HUES6 (cell line): ENCODE measurements around the gene ARHGEF7.

Experiments used
- H3K27ac ChIP-seq: 2 replicates; pipeline ENCODE4 v1.7.0; 2013; ENCODE audit warnings: low read depth, mild to moderate bottlenecking, low read length, inconsistent platforms
- H3K27me3 ChIP-seq: 2 replicates; pipeline ENCODE4 v1.6.1; 2013; ENCODE audit warnings: low read length; ENCODE audit not compliant: control insufficient read depth, insufficient read depth
- H3K36me3 ChIP-seq: 2 replicates; pipeline ENCODE4 v1.6.1; 2013; ENCODE audit warnings: low read length; ENCODE audit not compliant: control insufficient read depth, insufficient read depth
- H3K4me1 ChIP-seq: 2 replicates; pipeline ENCODE4 v1.6.1; 2013; ENCODE audit warnings: low read length; ENCODE audit not compliant: control insufficient read depth, insufficient read depth
- H3K4me3 ChIP-seq: 2 replicates; pipeline ENCODE4 v1.5.1; 2013; ENCODE audit warnings: low read depth, low read length
- H3K9ac ChIP-seq: one replicate; pipeline ENCODE4 v1.6.1; 2013; ENCODE audit warnings: mild to moderate bottlenecking, low read length
- H3K9me3 ChIP-seq: 2 replicates; pipeline ENCODE4 v1.6.1; 2013; ENCODE audit warnings: low read depth, low read length; ENCODE audit not compliant: control insufficient read depth, insufficient read depth

ARHGEF7 gene

DNA sequence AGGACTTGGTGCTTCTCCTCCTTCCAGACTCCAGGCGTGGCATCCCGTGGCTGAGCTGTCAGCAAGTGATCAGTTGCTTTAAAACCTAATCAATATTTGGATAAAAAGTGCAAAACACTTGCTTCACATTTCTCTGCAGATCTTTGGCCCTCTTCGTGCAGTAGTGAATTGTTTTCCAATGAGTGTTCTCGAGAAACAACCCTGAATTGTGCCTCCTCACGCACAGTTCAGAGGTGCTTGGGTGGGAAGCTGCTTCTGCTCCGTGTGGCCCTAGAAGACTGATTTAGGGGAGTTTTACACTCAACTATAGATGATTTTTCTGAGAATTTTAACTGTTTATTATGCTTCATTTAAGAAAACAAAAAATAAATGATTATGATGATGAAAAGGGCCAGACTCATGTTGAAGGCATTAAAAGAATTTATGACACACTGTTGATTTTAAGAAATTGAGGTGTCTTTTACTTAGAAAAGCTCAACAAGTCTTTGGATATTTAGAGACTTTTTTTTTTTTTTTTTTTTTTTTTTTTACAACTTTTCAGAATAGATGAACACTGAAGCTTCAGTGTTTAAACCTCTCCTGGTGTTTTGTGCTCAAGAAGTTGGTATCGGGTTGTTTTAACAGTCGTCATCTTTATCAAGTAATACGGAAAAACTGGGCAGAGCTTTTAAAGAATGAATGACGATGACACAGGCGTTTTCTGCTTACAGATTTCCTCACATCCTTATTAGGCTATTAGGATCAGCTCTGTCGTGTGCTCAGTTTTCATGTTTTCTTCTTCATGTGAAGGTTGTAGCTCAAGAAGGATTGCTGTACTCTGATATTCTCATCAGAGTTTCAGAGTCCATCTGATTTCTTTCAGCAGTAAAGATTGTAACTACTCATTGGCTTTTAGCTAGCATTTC, 165.8 kb downstream of the ARHGEF7 start:
- Histone ChIP-seq H3K27ac (no peak overlapping the region), H3K36me3 (peaks cover 94% of the 10 kb centered on the region), H3K27me3 (no peaks in the 10 kb centered on the region), H3K4me1 (no peaks in the 10 kb centered on the region), H3K9ac (no peak overlapping the region), H3K4me3 (no peak overlapping the region), H3K9me3 (no peaks in the 10 kb centered on the region)

DNA sequence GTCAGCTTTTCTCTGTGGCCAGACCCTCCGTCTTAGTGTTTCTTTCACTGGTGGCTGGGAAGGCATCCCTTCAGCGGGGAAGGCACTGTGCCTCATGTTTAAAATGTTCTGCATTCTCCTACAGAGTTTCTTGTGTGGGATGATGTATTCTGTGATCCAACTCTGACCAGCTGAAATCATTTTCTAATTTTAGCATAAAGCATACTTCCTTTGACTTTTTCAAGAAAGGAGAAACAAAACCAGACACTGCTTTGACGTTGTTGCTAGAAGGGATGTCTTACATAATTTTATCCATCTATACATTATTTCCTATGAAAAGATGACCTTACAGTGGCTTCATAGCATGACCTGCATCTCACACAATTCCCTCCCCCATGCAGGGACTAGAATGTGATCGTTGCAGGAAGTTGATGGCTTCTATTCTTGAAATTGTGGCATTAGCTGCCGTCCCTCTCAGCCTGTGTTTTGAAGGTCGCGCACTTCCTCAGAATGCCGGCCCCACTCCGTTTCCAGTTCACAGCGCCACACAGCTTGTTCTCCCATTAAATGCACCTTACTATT, 166.7 kb downstream of the ARHGEF7 start:
- H3K9ac ChIP-seq = no peak overlapping the region
- no peaks in the 10 kb centered on the region for H3K27me3 ChIP-seq
- H3K4me1 ChIP-seq = no peaks in the 10 kb centered on the region
- H3K27ac ChIP-seq = no peak overlapping the region
- peaks cover 94% of the 10 kb centered on the region for H3K36me3 ChIP-seq
- no peaks in the 10 kb centered on the region for H3K9me3 ChIP-seq
- no peak overlapping the region for H3K4me3 ChIP-seq

DNA sequence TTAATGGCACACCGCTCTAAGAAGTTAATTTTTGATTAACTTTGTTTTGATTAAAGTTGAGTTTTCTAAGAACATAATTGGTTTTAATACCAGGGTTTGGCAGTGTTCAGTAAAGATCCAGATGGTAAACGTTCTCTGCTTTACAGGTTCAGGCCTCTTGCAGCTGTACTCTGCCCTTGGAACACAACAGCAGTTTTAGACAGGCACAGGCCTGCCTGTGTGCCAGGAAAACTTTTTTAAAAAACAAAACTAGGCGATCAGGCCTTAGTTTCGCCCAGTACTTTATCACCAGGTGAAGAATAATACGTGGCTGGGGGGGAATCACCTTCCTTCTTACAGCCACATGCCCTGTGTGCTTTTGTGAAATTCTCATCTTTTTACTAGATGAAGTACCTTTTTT, 167.3 kb downstream of the ARHGEF7 start:
- Histone ChIP-seq H3K36me3 (peaks cover 94% of the 10 kb centered on the region), H3K9me3 (no peaks in the 10 kb centered on the region)

DNA sequence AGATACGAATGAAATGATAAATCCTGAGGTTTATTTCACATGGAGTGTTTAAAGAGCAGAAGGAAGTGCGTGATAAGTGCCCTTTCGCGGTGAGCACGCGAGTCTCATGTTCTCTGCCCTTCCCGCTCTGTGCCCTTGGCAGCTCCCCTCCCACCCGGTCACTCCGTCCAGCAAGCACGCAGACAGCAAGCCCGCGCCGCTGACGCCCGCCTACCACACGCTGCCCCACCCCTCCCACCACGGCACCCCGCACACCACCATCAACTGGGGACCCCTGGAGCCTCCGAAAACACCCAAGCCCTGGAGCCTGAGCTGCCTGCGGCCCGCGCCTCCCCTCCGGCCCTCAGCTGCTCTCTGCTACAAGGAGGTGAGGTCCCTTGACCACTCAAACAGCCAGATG, 167.9 kb downstream of the ARHGEF7 start:
- Histone ChIP-seq H3K9ac (no peak overlapping the region), H3K27ac (no peak overlapping the region), H3K4me3 (no peak overlapping the region), H3K27me3 (no peaks in the 10 kb centered on the region), H3K9me3 (no peaks in the 10 kb centered on the region), H3K36me3 (peaks cover 93% of the 10 kb centered on the region), H3K4me1 (no peaks in the 10 kb centered on the region)

More for the DNA sequence above, 167.3 kb downstream of the ARHGEF7 start:
- no peak overlapping the region for H3K9ac ChIP-seq
- H3K27ac ChIP-seq = no peak overlapping the region
- no peaks in the 10 kb centered on the region for H3K27me3 ChIP-seq
- H3K4me3 ChIP-seq = no peak overlapping the region
- H3K4me1 ChIP-seq = no peaks in the 10 kb centered on the region

DNA sequence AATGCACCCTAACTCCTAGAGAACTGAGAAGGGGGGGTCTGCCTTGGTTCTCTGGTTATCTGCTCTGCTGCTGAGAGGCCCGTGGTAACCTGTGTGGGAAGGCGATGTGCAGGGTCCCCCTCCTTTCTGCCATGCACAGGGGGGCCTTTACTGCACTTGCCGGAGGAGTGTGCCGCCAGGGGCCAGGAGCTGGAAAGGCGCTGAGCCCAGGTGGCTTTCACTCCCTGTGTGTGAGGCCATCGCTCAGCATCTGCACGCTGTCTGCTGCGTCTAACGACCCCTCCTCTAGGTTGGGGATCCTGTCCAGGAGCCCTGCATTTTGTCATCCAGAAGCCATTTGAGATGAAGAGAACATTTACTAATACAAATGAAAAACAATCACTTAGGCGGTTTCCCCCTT, 168.3 kb downstream of the ARHGEF7 start:
- Histone ChIP-seq H3K27me3 (no peaks in the 10 kb centered on the region), H3K4me3 (no peak overlapping the region), H3K4me1 (no peaks in the 10 kb centered on the region), H3K36me3 (peaks cover 93% of the 10 kb centered on the region), H3K9ac (no peak overlapping the region), H3K27ac (no peak overlapping the region), H3K9me3 (no peaks in the 10 kb centered on the region)

DNA sequence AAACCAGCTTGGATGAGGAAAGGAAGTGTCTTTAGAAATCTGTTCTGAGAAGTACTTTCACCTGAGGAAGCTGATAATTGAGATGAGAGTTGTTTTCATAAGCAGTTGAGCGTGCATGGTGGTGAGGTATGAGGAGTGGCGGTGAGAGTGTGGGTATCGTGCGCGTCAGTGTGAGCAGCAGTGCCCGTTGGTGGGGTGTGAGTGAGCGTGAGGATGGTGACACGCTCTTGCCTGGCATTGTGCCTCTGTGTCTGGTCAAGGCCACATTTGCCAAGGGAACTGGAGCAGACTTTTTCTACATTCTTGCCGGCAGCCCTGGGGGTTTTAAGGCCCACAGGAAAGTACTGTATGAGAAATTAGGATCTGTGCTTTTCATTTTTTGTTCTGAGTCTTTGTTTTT, 168.9 kb downstream of the ARHGEF7 start:
- Histone ChIP-seq H3K9ac (no peak overlapping the region), H3K4me3 (no peak overlapping the region), H3K36me3 (peaks cover 88% of the 10 kb centered on the region), H3K27me3 (no peaks in the 10 kb centered on the region), H3K9me3 (no peaks in the 10 kb centered on the region), H3K4me1 (no peaks in the 10 kb centered on the region), H3K27ac (no peak overlapping the region)

DNA sequence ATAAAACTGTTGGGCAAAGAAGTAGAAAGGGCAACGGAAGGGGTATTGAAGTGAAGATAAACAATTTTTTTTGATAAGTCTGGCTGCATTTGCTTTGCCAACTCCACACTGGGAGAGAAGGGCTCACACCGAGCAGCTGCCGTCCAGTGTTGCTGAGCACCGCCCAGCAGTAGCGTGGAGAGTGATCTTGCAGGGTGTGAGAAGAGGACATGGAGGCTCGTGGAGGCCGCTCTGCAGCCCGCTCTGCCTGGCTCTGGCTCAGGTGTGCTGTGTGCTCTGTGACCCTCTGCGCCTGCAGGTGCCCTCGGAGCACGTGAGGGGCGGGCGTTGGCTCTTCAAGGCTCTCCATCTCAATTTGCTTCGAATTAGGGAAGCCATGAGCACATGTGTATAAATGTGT, 169.5 kb downstream of the ARHGEF7 start:
- peaks cover 88% of the 10 kb centered on the region for H3K36me3 ChIP-seq
- no peak overlapping the region for H3K4me3 ChIP-seq
- H3K4me1 ChIP-seq = no peaks in the 10 kb centered on the region
- H3K27me3 ChIP-seq = no peaks in the 10 kb centered on the region
- H3K9me3 ChIP-seq = no peaks in the 10 kb centered on the region
- no peak overlapping the region for H3K27ac ChIP-seq
- H3K9ac ChIP-seq = no peak overlapping the region

DNA sequence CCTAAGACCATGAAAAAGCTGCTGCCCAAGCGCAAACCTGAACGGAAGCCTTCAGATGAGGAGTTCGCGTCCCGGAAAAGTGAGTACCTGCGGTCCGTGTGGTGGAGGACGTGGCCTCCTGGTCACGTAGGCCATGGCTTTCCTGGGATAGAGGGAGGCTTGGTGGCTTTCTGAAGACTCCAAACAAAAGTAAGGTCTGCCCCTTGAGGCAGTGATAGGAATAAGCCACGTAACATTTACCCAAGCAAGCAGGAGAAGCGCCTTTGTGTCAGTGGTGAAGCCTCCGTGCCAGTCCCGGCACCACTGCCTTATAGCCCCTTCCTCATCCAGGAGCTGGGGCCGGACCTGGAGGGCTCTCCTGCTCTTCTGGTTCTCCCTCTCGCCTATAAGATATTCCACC, 171.1 kb downstream of the ARHGEF7 start:
- Histone ChIP-seq H3K4me3 (no peak overlapping the region), H3K27ac (no peak overlapping the region), H3K9ac (no peak overlapping the region), H3K27me3 (no peaks in the 10 kb centered on the region), H3K4me1 (no peaks in the 10 kb centered on the region), H3K9me3 (no peaks in the 10 kb centered on the region), H3K36me3 (peaks cover 91% of the 10 kb centered on the region)

DNA sequence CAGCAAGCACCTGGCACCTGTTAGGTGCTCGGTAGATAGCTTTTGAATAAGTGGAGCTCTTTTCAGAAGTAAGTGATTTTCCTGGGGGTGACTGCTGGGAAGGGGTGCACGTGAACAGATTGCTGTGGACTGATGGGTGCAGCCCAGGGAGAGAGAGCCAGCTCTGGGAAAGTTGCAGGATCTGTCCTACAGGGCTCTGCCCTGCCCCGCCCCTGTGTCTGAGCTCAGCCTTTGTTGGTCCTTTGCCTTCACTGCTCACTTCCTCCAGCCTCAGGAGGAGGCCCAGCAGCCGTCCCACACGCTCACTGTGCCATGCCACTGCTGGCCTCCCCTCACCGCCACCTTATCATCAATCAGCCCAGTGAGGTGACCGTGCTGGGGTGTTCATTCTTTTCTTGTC, 171.6 kb downstream of the ARHGEF7 start:
- H3K9ac ChIP-seq = no peak overlapping the region
- no peaks in the 10 kb centered on the region for H3K27me3 ChIP-seq
- H3K9me3 ChIP-seq = no peaks in the 10 kb centered on the region
- no peaks in the 10 kb centered on the region for H3K4me1 ChIP-seq
- peaks cover 90% of the 10 kb centered on the region for H3K36me3 ChIP-seq
- H3K4me3 ChIP-seq = no peak overlapping the region
- H3K27ac ChIP-seq = no peak overlapping the region

DNA sequence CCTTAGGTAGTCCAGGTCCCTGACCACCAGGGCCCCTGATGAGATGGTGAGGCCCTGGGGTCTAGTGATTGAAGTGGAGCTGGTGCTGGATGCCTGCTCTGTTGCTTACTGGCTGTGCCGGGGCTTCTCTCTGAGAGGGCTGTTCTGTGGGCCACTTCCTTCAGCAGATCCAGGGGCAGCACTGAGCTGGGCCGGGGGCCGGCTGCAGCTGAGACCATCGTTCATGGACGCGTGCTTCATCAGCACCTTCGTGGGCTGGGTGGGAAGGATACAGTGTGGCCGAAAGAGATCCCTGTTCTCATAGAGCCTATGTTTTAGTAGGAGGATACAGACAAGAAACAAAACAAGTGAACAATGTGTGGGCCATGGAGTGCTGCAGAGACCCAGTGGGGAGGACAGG, 172.1 kb downstream of the ARHGEF7 start:
- no peaks in the 10 kb centered on the region for H3K9me3 ChIP-seq
- H3K9ac ChIP-seq = no peak overlapping the region
- H3K4me1 ChIP-seq = no peaks in the 10 kb centered on the region
- no peak overlapping the region for H3K4me3 ChIP-seq
- H3K36me3 ChIP-seq = peaks cover 90% of the 10 kb centered on the region
- H3K27me3 ChIP-seq = no peaks in the 10 kb centered on the region
- H3K27ac ChIP-seq = no peak overlapping the region

DNA sequence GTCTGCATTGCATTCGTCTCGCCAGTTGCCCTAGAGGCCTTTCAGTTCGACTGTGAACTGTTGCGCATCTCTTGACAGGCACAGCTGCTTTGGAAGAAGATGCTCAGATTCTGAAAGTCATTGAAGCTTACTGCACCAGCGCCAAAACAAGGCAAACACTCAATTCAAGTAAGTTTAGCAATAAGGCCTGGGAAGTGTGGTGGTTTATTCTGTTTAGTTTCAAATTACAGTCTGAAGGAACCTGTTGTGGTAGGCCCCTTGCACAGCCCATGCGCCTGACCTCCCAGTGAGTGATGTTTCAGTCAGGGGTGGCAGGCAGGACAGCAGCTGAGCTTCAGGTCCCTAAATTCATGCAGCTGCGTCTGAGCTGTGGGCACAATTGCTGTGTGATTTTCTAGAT, 173.2 kb downstream of the ARHGEF7 start:
- Histone ChIP-seq H3K36me3 (peaks cover 89% of the 10 kb centered on the region), H3K9ac (no peak overlapping the region), H3K4me3 (no peak overlapping the region), H3K4me1 (no peaks in the 10 kb centered on the region), H3K27ac (no peak overlapping the region), H3K9me3 (no peaks in the 10 kb centered on the region), H3K27me3 (no peaks in the 10 kb centered on the region)
